Stromal cell of bone marrow (primary cell): ENCODE measurements around the gene ACSM2B.
"Not testable (repeated sequence)": the region's sequence is repeated elsewhere in the genome, so short reads cannot be mapped to it uniquely, and the experiment has no call there.

ENCODE experiments used
- DNase-seq: peaks from one replicate; pipeline ENCODE4 v3.0.0-alpha.2; 2012; ENCODE audit warnings: low read depth

Gene ACSM2B

GRCh38 chr16:20532284-20532792, 43.8 kb downstream of the ACSM2B start:
- DNase-seq = not testable (repeated sequence)

- DNase-seq = not testable (repeated sequence)
These were observed 44.4 kb downstream of the ACSM2B start for GRCh38 chr16:20531795-20532194.

DNA sequence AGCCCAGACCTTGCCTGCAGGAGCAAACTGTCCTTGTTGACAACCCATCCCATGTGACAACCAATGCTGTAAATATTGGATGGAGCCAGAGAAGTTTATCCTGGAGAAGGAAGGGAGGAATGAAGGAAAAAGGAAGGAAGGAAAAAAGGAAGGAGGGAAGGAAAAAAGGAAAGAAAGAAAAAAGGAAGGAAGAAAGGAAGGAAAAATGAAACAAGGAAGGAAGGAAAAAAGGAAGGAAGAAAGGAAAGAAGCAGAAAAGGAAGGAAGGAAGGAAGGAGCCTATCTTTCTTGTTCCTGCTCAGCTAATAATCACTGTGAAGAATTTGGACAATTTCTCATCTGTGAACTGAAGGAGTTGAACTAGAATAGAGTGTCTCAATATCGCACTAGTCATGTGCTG, 56.1 kb downstream of the ACSM2B start:
- DNase-seq = no peak

DNA sequence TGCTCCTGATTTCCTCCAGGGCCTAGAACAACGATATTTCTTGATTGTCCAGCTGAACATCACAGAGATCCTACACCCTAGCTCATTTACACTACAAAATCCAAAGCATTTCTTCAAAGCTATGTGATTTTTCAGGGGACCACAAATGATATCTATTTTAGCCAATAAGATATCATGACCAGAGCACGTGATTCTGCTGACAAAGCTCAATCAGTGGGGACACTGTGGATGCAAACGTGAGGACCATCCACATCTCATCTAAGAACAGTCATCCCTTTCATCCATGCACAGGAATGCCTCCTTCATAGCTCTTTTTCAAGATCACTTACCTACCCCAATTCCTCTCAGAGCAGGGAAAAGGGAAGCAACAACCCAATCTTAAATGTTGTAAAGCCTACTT, 56.9 kb downstream of the ACSM2B start:
- DNase-seq = no peak

GRCh38 chr16:20517149-20517548, 59.0 kb downstream of the ACSM2B start:
- DNase-seq = no peak

DNA sequence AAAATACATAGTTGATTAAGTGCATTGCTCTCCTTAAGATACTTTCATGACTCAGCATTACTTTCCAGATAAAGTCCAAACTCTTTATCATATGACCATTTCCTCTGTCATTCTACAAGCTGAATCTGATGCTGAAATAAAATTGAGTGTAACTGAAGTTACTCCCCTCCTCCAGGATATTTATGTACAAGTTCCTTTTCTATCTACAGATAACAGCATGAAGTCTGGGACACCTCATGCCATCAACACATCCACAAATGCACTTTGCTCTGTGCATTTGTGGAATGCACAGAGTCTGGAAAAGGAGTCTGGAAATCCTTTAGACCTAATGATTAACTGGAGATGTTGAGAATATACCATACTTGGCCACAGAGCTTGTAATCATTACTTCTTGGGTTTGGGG, 60.5 kb downstream of the ACSM2B start:
- no peak for DNase-seq

DNA sequence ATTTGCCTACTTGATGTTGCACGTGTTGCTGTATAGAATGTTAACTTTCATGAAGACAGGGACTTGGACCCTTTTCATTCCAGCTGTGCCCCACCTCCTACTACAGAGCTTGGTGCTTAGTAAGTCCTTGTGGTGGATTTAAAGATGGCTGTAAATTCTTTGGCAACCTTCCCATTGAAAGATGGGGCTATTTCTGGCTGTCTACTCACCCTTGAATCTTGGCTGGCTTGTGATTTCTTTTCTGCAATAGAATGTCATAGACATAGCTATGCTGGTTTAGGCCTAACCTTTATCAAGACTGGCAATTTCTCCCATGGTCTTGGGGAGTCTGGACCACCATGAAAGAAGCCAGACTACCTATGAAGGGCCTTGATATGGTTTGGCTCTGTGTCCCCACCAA, 65.8 kb downstream of the ACSM2B start:
- DNase-seq = no peak

- DNase-seq = no peak
These were observed 68.9 kb downstream of the ACSM2B start for GRCh38 chr16:20507280-20507679.

DNA sequence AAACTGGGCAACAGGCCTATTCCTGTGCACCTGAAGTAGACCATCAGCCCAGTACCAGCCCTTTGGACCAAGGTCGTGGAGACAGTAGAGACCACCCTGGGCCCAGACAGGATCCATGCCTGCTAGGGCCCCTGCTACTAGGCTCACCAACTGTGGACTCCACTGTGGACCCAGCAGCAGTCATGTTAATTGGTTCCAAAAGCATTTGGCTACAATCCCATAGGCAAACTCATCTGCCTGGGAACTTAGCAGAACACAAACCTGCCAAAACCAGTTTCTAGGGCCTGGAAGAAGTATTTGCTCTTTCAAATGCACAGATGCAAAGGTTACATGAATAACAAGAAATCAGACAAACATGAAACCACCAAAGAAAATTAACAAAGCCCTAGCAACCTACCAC, 71.7 kb downstream of the ACSM2B start:
- no peak for DNase-seq

GRCh38 chr16:20491448-20491847, 84.7 kb downstream of the ACSM2B start:
- DNase-seq = not testable (repeated sequence)

DNA sequence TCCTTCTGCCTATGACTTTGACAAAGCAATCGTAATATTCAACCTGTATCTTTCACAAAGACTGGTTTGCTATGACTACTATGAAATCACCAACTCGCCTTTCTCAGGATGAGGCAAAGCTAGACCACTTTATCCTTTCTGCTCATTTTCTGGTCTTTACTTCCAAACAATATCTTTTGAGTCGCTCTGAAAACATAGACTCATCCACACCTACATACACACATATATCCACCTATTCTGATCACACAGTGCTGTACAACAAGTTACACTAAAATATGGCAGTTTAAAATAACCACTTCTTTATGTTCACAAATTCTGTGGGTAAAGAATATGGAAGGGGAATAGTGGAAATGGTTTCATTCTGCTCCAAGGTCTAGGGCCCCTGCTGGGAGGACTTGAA, 85.2 kb downstream of the ACSM2B start:
- DNase-seq = not testable (repeated sequence)
